Transverse colon (tissue), 4 donors: Measurements from ENCODE around the gene SAT2. TPM values are rescaled to one million over a fixed set of nuclear protein-coding genes. Genes with fewer than 3 reads are reported as not detected.
A peak's percentile ranks its signal among the peaks of the same experiment; 100 is the strongest.

Source experiments
- DNase-seq: peaks from one replicate; pipeline ENCODE4 v3.0.0-alpha.2; 2019
- H3K27ac ChIP-seq, 4 donors: fragments of 200-600 bp; sonication (generic); 2 replicates each; pipeline ENCODE4 v1.5.1; 2016 to 2018; ENCODE audit warnings: inconsistent platforms in 4 of 4
- H3K27me3 ChIP-seq: fragments of 200-600 bp; sonication (generic); 2 replicates; pipeline ENCODE4 v1.5.1; 2017; ENCODE audit warnings: inconsistent platforms
- H3K36me3 ChIP-seq, 4 donors: fragments of 200-600 bp; sonication (generic); 2 replicates each; pipeline ENCODE4 v1.5.1; 2017 to 2019; ENCODE audit warnings: inconsistent platforms in 4 of 4
- H3K4me1 ChIP-seq, 4 donors: fragments of 200-600 bp; sonication (generic); 2 replicates each; pipeline ENCODE4 v1.5.1; 2017 to 2020; ENCODE audit warnings: inconsistent platforms in 4 of 4
- H3K4me3 ChIP-seq, 4 donors: fragments of 200-600 bp; sonication (generic); 1 replicate in 1 of 4; 2 replicates in 3 of 4; pipeline versions ENCODE4 v1.5.1 to v1.6.1; 2017 to 2019; ENCODE audit warnings: inconsistent platforms in 4 of 4
- H3K9me3 ChIP-seq, 2 donors: fragments of 200-600 bp; sonication (generic); 2 replicates each; pipeline ENCODE4 v1.5.1; 2017 to 2019; ENCODE audit warnings: inconsistent platforms in 2 of 2
- EP300 ChIP-seq: sonication (generic); formaldehyde crosslinking; IDR thresholded peaks from one replicate; pipeline ENCODE4 v1.6.1; 2017; ENCODE audit warnings: antibody characterized with exemption, low read depth
- POLR2A ChIP-seq: fragments of 450-650 bp; IDR thresholded peaks from one replicate; pipeline ENCODE4 v1.6.1; 2016; ENCODE audit warnings: antibody characterized with exemption, mild to moderate bottlenecking, moderate library complexity
- POLR2AphosphoS5 ChIP-seq, 3 donors: sonication (generic); formaldehyde crosslinking; IDR thresholded peaks; one replicate each; pipeline ENCODE4 v1.6.1; 2016; ENCODE audit warnings: antibody characterized with exemption in 3 of 3
- WGBS, 2 donors: methylation state at CpG; one replicate each; pipeline ENCODE4 v1.1.5; 2018; ENCODE audit warnings: low coverage in 1 of 2; 5-methylcytosine and 5-hydroxymethylcytosine counted together
- in situ Hi-C, 4 donors: fragments of 200-750 bp; cut with MboI; loops; one replicate each; pipeline versions ENCODE4 v1.15.0 to v1.15.1; 2017; ENCODE audit warnings: low sequenced_read_pairs in 3 of 4, low pct_ligation_motif_present in 1 of 4, low pct_unique_long_range_greater_than_20kb in 1 of 4
- intact Hi-C: fragments of 100-400 bp; cut with DNase I; formaldehyde crosslinking; loops from one replicate; pipeline ENCODE4 v1.15.1; 2023; ENCODE audit warnings: low total_unique reads
- total RNA-seq, 4 donors: library from RNA; depleted of rRNA; stranded (reverse); fragments of >200 nt; gene quantifications; one replicate each; pipeline ENCODE4 v1.1.0, GENCODE V29; 2016
- TF ChIP-seq, protein P1 (sequence below), 5 experiments: fragments of 200-600 bp in 3 of 5; fragments of 450-650 bp in 2 of 5; sonication (generic) in 3 of 5; IDR thresholded peaks; 1 replicate in 2 of 5; 2 replicates in 3 of 5; pipeline ENCODE4 v1.5.1; 2016 to 2017; ENCODE audit warnings: antibody characterized with exemption in 5 of 5, inconsistent platforms in 3 of 5, mild to moderate bottlenecking in 2 of 5, moderate library complexity in 1 of 5

Gene SAT2
- total RNA-seq, 4 donors from 2014 or later: 21.7 to 106 (median 67.7) TPM

DNA sequence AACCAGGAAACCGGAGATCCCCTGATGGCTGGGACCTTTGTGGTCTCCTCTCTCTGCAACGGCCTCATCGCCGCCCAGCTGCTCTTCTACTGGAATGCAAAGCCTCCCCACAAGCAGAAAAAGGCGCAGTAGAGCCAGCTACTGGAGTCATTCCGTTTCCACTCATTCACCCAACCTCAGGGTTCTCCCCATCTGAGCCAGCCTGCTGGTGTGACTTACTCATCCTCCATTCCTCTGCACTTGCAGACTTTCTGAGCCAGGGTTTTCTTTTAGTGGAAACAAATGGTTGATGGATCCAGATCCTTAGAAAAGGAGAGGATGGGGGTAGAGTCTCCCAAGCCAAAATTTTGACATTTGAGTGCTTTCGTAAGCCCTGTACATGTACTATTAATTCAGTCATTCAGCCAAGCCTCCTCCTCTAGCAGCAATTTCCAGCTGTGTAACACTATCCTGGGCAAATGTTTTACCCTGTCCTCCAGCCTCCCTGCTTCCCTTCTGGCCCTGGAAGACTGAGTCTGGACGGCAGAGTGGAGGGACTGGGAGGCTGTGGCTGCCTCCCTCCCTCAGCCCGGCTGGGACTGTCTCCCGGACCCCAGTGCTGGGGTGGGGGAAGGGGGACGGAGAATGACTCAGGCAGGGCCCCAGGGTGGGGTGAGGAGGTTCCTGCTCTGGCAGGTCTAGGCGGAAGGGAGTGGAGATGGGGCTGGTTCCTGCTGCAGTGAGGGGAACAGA, 40.0 kb downstream of the SAT2 start:
- in situ Hi-C loops (no loop called here), intact Hi-C loops (loop anchor here (10.0 kb wide), 1 partner anchor 543 kb away; the partner anchor contains the start of gene SLC16A11)
- TF ChIP-seq EP300 (no peak), POLR2AphosphoS5 (IDR thresholded peaks at IDR 0.05) (no peak), POLR2A (no peak)
- TF ChIP-seq, protein P1, sequence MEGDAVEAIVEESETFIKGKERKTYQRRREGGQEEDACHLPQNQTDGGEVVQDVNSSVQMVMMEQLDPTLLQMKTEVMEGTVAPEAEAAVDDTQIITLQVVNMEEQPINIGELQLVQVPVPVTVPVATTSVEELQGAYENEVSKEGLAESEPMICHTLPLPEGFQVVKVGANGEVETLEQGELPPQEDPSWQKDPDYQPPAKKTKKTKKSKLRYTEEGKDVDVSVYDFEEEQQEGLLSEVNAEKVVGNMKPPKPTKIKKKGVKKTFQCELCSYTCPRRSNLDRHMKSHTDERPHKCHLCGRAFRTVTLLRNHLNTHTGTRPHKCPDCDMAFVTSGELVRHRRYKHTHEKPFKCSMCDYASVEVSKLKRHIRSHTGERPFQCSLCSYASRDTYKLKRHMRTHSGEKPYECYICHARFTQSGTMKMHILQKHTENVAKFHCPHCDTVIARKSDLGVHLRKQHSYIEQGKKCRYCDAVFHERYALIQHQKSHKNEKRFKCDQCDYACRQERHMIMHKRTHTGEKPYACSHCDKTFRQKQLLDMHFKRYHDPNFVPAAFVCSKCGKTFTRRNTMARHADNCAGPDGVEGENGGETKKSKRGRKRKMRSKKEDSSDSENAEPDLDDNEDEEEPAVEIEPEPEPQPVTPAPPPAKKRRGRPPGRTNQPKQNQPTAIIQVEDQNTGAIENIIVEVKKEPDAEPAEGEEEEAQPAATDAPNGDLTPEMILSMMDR (IDR thresholded peaks at IDR 0.05): no peak
- Histone ChIP-seq H3K36me3 (peaks cover 0 to 17% (median 6%) of the 10 kb centered on the region in 4 donors), H3K27me3 (no peaks in the 10 kb centered on the region), H3K4me3 (no peak overlapping the region), H3K9me3 (no peaks in the 10 kb centered on the region), H3K4me1 (peaks cover 14 to 49% (median 35%) of the 10 kb centered on the region in 4 donors), H3K27ac (peak overlapping the region; percentile 66 to 83 (median 76))
- WGBS, 2 donors: 67 to 88% methylated on average over 6 to 12 of the region's 12 CpGs
- no peak for DNase-seq

DNA sequence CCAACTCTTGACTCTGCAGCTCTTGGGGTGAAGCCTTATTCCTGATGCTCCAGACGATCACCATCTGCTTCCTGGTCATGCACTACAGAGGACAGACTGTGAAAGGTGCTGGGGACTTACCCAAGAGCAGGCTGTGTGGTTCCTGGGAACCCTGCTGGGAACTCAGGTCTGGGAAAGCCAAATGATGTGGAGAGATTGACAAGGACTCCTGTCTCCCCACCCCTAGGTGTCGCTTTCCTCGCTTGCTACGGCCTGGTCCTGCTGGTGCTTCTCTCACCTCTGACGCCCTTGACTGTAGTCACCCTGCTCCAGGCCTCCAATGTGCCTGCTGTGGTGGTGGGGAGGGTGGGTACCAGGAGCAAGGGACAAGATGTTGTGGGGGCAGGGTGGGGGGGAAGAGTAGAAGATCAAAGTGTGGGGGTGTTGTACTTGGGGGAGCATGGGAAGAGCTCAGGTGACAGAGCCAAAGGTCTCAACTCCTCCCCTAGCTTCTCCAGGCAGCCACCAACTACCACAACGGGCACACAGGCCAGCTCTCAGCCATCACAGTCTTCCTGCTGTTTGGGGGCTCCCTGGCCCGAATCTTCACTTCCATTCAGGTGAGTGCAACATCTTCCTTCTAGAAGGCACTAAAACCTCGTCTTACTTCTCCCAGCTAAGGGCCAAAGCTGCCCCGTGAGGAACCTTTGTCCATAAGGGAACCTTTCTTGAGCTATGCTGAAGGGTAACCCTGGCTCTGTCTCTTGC, 40.8 kb downstream of the SAT2 start:
- Histone ChIP-seq H3K27me3 (no peaks in the 10 kb centered on the region), H3K4me1 (peaks cover 21 to 56% (median 41%) of the 10 kb centered on the region in 4 donors), H3K27ac (peak overlapping the region; percentile 29 to 46 (median 36)), H3K4me3 (no peak overlapping the region), H3K9me3 (no peaks in the 10 kb centered on the region), H3K36me3 (peaks cover 0 to 9% (median 2%) of the 10 kb centered on the region in 4 donors)
- TF ChIP-seq, protein P1 (IDR thresholded peaks at IDR 0.05): peak in 4 of 5 experiments; percentile 19 to 34 (median 34)
- TF ChIP-seq EP300 (no peak), POLR2A (no peak), POLR2AphosphoS5 (IDR thresholded peaks at IDR 0.05) (no peak)
- WGBS, 2 donors: 33 to 61% methylated on average over 1 to 9 of the region's 9 CpGs
- intact Hi-C loops (loop anchor here (10.0 kb wide), 1 partner anchor 542 kb away; the partner anchor contains the start of gene SLC16A11), in situ Hi-C loops (no loop called here)
- peak; percentile 64 for DNase-seq

DNA sequence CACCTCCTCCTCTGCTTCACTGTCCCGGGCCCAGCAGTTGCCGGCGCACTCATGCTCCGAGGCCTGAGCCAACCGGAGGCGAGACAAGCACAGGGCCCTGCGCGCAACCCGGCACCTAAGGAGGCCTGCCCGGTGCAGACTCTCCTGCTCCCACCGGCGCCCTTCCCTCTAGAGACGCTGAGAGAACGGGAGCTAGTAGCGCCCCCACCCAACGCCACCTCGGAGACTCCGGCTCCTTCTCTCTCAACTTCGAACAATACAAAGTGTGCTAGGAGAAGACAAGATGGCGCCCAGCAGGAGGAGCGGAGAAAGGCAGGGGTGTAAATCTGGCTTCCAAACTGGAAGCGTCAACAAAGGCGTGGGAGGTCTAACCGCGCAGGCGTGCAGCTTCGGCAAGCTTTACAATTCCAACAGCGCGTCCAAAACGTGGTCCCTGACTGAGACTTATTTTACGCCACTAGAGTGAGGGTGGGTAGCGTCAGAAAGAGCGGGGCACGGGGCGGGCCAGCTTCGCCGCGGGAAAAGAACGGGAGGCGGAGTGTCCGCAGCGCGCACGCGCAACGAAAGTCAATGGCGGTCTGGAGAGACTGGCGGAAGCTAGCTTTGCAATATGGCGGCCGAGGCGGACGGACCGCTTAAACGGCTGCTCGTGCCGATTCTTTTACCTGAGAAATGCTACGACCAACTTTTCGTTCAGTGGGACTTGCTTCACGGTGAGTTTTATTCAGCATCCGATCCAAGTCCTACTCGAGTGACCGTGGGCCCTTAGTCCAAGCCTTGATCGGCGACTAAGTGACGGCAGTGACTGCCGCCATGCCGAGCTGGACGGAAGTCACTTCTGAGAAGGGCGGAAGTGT, 44.1 kb downstream of the SAT2 start, which contains the start of gene MPDU1:
MPDU1 (plus strand) TSS at position 600 of the 857 bp plus-strand sequence; CDS start at position 611, 11 bp downstream.
- H3K36me3 ChIP-seq: peaks cover 0 to 5% (median 3%) of the 10 kb centered on the region in 4 donors
- peak within 1 kb of the TSS; percentile 18 to 67 (median 48) for H3K4me3 ChIP-seq
- peaks cover 35 to 69% (median 52%) of the 10 kb centered on the region in 4 donors for H3K4me1 ChIP-seq
- H3K27me3 ChIP-seq: no peaks in the 10 kb centered on the region
- WGBS, 2 donors: 20% methylated on average over 69 of the region's 69 CpGs; no CpG with 5 or more reads in 1 of the 2 donors
- TF ChIP-seq, protein P1 (IDR thresholded peaks at IDR 0.05): peak in 1 of 5 experiments; percentile 29
- peak; percentile 40 to 82 (median 65) for TF ChIP-seq POLR2AphosphoS5 (IDR thresholded peaks at IDR 0.05)
- TF ChIP-seq POLR2A: peak; percentile 83
- no peak for TF ChIP-seq EP300
- peak within 1 kb of the TSS; percentile 89 to 91 (median 90) for H3K27ac ChIP-seq
- in situ Hi-C loops: no loop called here
- intact Hi-C loops: loop anchor here (10.0 kb wide), 1 partner anchor 539 kb away; the partner anchor contains the start of gene SLC16A11
- H3K9me3 ChIP-seq: no peaks in the 10 kb centered on the region
- DNase-seq: peak; percentile 96
